Measurements from ENCODE around the gene RIMKLB. TPM values are rescaled to one million over a fixed set of nuclear protein-coding genes. Genes with fewer than 3 reads are reported as not detected.

Gene RIMKLB
- total RNA-seq, 1 donor from 2014 or later = 55.7 TPM

DNA sequence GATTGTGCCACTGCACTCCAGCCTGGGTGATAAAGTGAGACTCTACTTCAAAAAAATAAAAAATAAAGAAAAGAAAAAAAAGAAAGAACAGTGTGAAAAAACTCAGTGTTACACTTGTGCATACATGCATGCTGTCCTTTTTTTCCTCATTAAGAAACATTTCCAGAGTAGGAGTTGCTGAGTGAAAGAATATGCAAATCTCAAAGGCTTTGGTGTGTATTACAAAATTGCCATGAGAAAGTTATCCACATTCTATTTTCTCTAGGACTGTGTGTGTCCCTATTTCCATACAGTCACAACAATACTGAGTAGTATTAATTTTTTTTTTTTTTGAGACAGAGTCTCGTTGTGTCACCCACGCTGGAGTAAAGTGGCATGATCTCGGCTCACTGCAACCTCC, 123.8 kb downstream of the RIMKLB start:
- no peaks in the 10 kb centered on the region for H3K9me3 Mint-ChIP-seq (ENCODE audit: unreplicated experiment)
- H3K27ac Mint-ChIP-seq (ENCODE audit: unreplicated experiment) = no peak overlapping the region
- H3K4me1 Mint-ChIP-seq (ENCODE audit: low read depth, unreplicated experiment) = no peaks in the 10 kb centered on the region
- no peak for DNase-seq
- peaks cover 4% of the 10 kb centered on the region for H3K27me3 Mint-ChIP-seq (ENCODE audit: unreplicated experiment)
- no peak overlapping the region for H3K4me3 Mint-ChIP-seq (ENCODE audit: unreplicated experiment)
- TF ChIP-seq, protein P1, sequence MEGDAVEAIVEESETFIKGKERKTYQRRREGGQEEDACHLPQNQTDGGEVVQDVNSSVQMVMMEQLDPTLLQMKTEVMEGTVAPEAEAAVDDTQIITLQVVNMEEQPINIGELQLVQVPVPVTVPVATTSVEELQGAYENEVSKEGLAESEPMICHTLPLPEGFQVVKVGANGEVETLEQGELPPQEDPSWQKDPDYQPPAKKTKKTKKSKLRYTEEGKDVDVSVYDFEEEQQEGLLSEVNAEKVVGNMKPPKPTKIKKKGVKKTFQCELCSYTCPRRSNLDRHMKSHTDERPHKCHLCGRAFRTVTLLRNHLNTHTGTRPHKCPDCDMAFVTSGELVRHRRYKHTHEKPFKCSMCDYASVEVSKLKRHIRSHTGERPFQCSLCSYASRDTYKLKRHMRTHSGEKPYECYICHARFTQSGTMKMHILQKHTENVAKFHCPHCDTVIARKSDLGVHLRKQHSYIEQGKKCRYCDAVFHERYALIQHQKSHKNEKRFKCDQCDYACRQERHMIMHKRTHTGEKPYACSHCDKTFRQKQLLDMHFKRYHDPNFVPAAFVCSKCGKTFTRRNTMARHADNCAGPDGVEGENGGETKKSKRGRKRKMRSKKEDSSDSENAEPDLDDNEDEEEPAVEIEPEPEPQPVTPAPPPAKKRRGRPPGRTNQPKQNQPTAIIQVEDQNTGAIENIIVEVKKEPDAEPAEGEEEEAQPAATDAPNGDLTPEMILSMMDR (IDR thresholded peaks at IDR 0.05; ENCODE audit: partially characterized antibody, unreplicated experiment) = no peak
- H3K36me3 Mint-ChIP-seq (ENCODE audit: unreplicated experiment) = no peaks in the 10 kb centered on the region

DNA sequence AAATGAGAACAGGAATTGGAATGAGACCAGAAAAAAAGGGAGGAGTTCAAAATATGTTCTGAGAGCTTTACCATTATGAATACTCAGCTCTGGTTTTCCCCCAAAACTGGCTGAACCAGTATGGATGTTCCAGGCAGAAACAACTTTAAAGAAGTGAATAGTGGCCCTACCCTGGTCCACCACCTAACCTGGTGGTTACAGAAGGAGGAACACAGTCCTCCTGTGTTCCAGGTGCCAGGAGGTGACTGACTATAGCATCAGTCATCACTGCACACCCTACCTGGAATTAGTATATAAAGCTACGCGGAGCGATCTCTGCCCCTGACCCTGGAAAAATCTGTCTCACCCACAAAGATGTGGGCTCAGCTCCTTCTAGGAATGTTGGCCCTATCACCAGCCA, 124.5 kb downstream of the RIMKLB start, which contains the start of gene A2ML1:
Gene A2ML1 (plus strand): TSS at position 324 of the 400 bp plus-strand sequence. CDS start 31 bp downstream, at position 355.
- H3K27me3 Mint-ChIP-seq (ENCODE audit: unreplicated experiment) = peaks cover 4% of the 10 kb centered on the region
- H3K9me3 Mint-ChIP-seq (ENCODE audit: unreplicated experiment) = no peaks in the 10 kb centered on the region
- no peaks in the 10 kb centered on the region for H3K36me3 Mint-ChIP-seq (ENCODE audit: unreplicated experiment)
- no peaks in the 10 kb centered on the region for H3K4me1 Mint-ChIP-seq (ENCODE audit: low read depth, unreplicated experiment)
- no peak within 1 kb of the TSS for H3K4me3 Mint-ChIP-seq (ENCODE audit: unreplicated experiment)
- DNase-seq = no peak
- TF ChIP-seq, protein P1 (IDR thresholded peaks at IDR 0.05; ENCODE audit: partially characterized antibody, unreplicated experiment) = no peak
- no peak within 1 kb of the TSS for H3K27ac Mint-ChIP-seq (ENCODE audit: unreplicated experiment)

DNA sequence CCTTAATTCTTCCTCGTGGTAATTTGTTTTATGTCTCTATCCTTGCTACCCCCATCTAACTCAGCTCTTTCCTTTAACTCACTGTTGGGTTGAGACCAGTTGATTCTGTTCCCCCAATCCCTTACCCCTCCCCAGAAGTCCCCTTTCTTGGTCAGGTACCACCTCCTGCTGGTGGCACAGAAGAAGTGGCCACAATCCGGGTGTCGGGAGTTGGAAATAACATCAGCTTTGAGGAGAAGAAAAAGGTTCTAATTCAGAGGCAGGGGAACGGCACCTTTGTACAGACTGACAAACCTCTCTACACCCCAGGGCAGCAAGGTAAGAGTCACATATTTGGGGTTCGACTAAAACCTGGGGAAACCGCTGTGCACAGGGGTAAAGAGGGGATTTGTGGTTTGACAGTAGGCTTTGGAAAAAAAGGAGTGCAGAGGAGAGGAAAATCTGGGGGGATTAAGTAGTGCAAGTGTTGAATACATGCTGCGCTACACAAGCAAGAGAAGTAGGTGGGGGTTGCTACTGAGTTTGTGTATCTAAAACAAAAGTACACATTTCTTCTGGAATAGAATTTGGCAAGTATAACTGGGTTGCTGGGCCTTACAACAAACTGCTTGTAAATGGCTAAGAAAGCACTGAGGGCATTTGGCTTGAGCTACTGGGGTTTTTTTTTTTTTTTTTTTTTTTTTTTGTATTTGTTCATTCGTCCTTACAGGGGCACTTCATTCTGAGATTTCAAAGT, 125.9 kb downstream of the RIMKLB start:
- Mint-ChIP-seq H3K9me3 (ENCODE audit: unreplicated experiment) (no peaks in the 10 kb centered on the region), H3K4me3 (ENCODE audit: unreplicated experiment) (no peak overlapping the region), H3K4me1 (ENCODE audit: low read depth, unreplicated experiment) (no peaks in the 10 kb centered on the region), H3K27me3 (ENCODE audit: unreplicated experiment) (peaks cover 3% of the 10 kb centered on the region), H3K27ac (ENCODE audit: unreplicated experiment) (no peak overlapping the region), H3K36me3 (ENCODE audit: unreplicated experiment) (no peaks in the 10 kb centered on the region)
- TF ChIP-seq, protein P1 (IDR thresholded peaks at IDR 0.05; ENCODE audit: partially characterized antibody, unreplicated experiment) = peak; percentile 53
- peak; percentile 44 for DNase-seq

DNA sequence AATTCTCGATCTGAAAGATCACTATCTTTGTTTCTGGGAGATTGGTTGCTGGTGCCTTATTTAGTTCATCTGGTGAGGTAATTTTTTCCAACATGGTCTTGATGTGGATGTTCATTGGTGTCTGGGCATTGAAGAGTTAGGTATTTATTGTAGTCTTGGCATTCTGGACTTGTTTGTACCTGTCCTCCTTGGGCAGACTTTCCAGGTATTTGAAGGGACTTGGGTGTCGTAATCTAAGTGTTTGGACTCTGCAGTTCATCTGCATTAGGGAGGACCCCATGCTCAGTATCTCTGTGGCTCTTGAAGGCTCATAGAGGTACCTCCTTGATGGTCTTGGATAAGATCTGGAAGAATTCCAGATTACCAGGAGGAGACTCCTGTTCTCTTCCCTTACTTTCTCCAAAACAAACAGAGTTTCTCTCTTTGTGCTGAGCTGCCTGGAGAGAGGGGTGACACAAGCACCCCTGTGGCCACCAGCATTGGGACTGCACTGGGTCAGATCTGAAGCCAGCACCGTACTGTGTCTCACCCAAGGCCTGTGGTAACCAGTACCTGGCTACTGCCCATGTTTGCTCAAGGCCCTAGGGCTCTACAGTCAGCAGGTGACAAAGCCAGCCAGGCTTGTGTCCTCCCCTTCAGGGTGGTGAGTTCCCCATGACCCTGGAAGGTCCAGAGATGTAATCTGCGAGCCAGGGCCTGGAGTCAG, 129.9 kb downstream of the RIMKLB start:
- TF ChIP-seq, protein P1 (IDR thresholded peaks at IDR 0.05; ENCODE audit: partially characterized antibody, unreplicated experiment) = no peak
- no peaks in the 10 kb centered on the region for H3K9me3 Mint-ChIP-seq (ENCODE audit: unreplicated experiment)
- no peak overlapping the region for H3K27ac Mint-ChIP-seq (ENCODE audit: unreplicated experiment)
- H3K27me3 Mint-ChIP-seq (ENCODE audit: unreplicated experiment) = no peaks in the 10 kb centered on the region
- no peak overlapping the region for H3K4me3 Mint-ChIP-seq (ENCODE audit: unreplicated experiment)
- no peaks in the 10 kb centered on the region for H3K36me3 Mint-ChIP-seq (ENCODE audit: unreplicated experiment)
- no peaks in the 10 kb centered on the region for H3K4me1 Mint-ChIP-seq (ENCODE audit: low read depth, unreplicated experiment)
- DNase-seq = no peak

All from glutamatergic neuron (in vitro differentiated cells).